Loucy (cell line): ENCODE measurements around the gene ARHGEF17.

Source experiments
- H2AFZ ChIP-seq: fragments of 200-600 bp; sonication (generic); 2 replicates; pipeline ENCODE4 v1.6.0; 2016; ENCODE audit warnings: antibody characterized with exemption, mild to moderate bottlenecking, low read length, moderate library complexity
- H3F3A ChIP-seq: fragments of 200-600 bp; 2 replicates; pipeline ENCODE4 v1.6.0; 2016; ENCODE audit warnings: antibody characterized with exemption, low read depth, mild to moderate bottlenecking
- H3K27me3 ChIP-seq: fragments of 200-600 bp; sonication (generic); 2 replicates; pipeline ENCODE4 v1.6.1; 2014; ENCODE audit warnings: low read length, mild to moderate bottlenecking; ENCODE audit not compliant: insufficient read depth, poor library complexity, severe bottlenecking
- H3K36me3 ChIP-seq: fragments of 200-600 bp; sonication (generic); 2 replicates; pipeline ENCODE4 v1.6.1; 2016; ENCODE audit warnings: low read length; ENCODE audit not compliant: insufficient read depth
- H3K4me1 ChIP-seq: fragments of 200-600 bp; sonication (generic); 2 replicates; pipeline ENCODE4 v1.5.1; 2014; ENCODE audit warnings: low read length, mild to moderate bottlenecking; ENCODE audit not compliant: insufficient read depth, poor library complexity, severe bottlenecking
- H3K4me2 ChIP-seq: fragments of 200-600 bp; sonication (generic); 2 replicates; pipeline ENCODE4 v1.6.0; 2014; ENCODE audit warnings: antibody characterized with exemption, low read length, low read depth, mild to moderate bottlenecking; ENCODE audit not compliant: poor library complexity, severe bottlenecking
- H3K4me3 ChIP-seq: fragments of 200-600 bp; sonication (generic); 2 replicates; pipeline ENCODE4 v1.5.1; 2014; ENCODE audit warnings: low read length, mild to moderate bottlenecking, mixed read lengths; ENCODE audit not compliant: poor library complexity, severe bottlenecking
- H3K79me2 ChIP-seq: fragments of 200-600 bp; sonication (generic); 2 replicates; pipeline ENCODE4 v1.6.1; 2014; ENCODE audit warnings: low read length; ENCODE audit not compliant: insufficient read depth
- H3K9ac ChIP-seq: fragments of 200-600 bp; sonication (generic); 2 replicates; pipeline ENCODE4 v1.6.0; 2014; ENCODE audit warnings: mild to moderate bottlenecking, low read depth, low read length, moderate library complexity; ENCODE audit not compliant: poor library complexity, severe bottlenecking
- H3K9me2 ChIP-seq: fragments of 200-600 bp; sonication (generic); replicated peaks from 2 replicates; pipeline ENCODE4 v1.6.1; 2016; ENCODE audit warnings: low read depth, low read length, mixed read lengths
- H3K9me3 ChIP-seq: fragments of 200-600 bp; sonication (generic); 2 replicates; pipeline ENCODE4 v1.6.1; 2014; ENCODE audit warnings: mild to moderate bottlenecking, antibody characterized with exemption, low read length, low read depth; ENCODE audit not compliant: insufficient read depth
- H4K20me1 ChIP-seq: fragments of 200-600 bp; sonication (generic); 2 replicates; pipeline ENCODE4 v1.6.0; 2014; ENCODE audit warnings: antibody characterized with exemption, low read length, mild to moderate bottlenecking; ENCODE audit not compliant: insufficient read depth, poor library complexity, severe bottlenecking
- CTCF ChIP-seq: fragments of 200-600 bp; sonication (generic); conservative IDR thresholded peaks from 2 replicates; pipeline ENCODE4 v1.5.1; 2014; ENCODE audit warnings: mild to moderate bottlenecking, antibody characterized with exemption, low read length
- EZH2phosphoT487 ChIP-seq: fragments of 200-600 bp; IDR thresholded peaks from 2 replicates; pipeline ENCODE4 v1.6.1; 2018; ENCODE audit warnings: antibody characterized with exemption, mild to moderate bottlenecking, moderate library complexity, borderline replicate concordance

ARHGEF17 gene

DNA sequence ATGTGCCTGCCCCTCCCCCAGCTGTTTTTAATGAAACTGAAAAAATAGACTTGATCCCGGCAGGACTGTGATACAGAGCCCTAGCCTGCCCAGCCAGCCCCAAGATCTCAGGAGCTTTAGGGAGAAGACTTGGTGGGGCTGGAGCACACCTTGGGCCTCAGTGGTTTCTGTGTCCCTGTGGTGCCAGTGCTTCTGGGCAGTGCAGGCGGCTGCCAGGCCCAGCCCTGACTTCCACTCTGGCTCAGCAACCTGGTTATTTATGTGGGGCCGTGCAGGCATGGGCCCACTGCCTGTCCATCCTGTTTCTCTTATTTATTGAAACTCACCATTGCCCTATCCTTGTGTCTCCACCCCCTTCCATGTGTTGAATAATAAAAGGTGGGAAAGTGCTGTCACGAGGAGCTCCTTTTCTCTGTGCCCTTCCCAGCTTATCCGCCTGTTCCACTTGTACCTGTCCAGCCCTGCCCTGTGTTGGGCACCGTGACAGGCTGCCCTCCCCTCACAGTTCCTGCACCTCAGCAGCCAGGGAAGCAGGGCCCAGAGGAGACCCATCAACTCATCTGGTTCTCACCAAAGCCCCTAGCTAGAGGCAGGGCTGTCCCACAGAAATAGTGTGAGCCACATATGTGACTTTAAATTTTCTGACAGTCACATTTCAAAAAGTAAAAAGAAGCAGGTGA, 88.3 kb downstream of the ARHGEF17 start:
- no peak overlapping the region for H3K4me3 ChIP-seq
- H3K4me2 ChIP-seq: no peak overlapping the region
- TF ChIP-seq CTCF (no peak), EZH2phosphoT487 (no peak)
- H4K20me1 ChIP-seq: no peaks in the 10 kb centered on the region
- H3F3A ChIP-seq: no peaks in the 10 kb centered on the region
- no peaks in the 10 kb centered on the region for H3K9me2 ChIP-seq
- no peaks in the 10 kb centered on the region for H3K79me2 ChIP-seq
- H3K36me3 ChIP-seq: peaks cover 60% of the 10 kb centered on the region; the same call in 1 of the 2 replicates
- no peaks in the 10 kb centered on the region for H3K9me3 ChIP-seq
- no peak overlapping the region for H2AFZ ChIP-seq
- no peak overlapping the region for H3K9ac ChIP-seq
- H3K27me3 ChIP-seq: no peaks in the 10 kb centered on the region
- H3K4me1 ChIP-seq: peaks cover 3% of the 10 kb centered on the region

GRCh38 chr11:73396985-73397384, 88.9 kb downstream of the ARHGEF17 start:
- no peaks in the 10 kb centered on the region for H4K20me1 ChIP-seq
- peaks cover 3% of the 10 kb centered on the region for H3K4me1 ChIP-seq
- no peak overlapping the region for H2AFZ ChIP-seq
- H3K9ac ChIP-seq: no peak overlapping the region
- H3K4me2 ChIP-seq: no peak overlapping the region
- no peaks in the 10 kb centered on the region for H3F3A ChIP-seq
- peaks cover 55% of the 10 kb centered on the region; the same call in 1 of the 2 replicates for H3K36me3 ChIP-seq
- H3K27me3 ChIP-seq: no peaks in the 10 kb centered on the region
- H3K79me2 ChIP-seq: no peaks in the 10 kb centered on the region
- no peaks in the 10 kb centered on the region for H3K9me2 ChIP-seq
- no peaks in the 10 kb centered on the region for H3K9me3 ChIP-seq
- no peak for TF ChIP-seq CTCF
- no peak for TF ChIP-seq EZH2phosphoT487
- H3K4me3 ChIP-seq: no peak overlapping the region

DNA sequence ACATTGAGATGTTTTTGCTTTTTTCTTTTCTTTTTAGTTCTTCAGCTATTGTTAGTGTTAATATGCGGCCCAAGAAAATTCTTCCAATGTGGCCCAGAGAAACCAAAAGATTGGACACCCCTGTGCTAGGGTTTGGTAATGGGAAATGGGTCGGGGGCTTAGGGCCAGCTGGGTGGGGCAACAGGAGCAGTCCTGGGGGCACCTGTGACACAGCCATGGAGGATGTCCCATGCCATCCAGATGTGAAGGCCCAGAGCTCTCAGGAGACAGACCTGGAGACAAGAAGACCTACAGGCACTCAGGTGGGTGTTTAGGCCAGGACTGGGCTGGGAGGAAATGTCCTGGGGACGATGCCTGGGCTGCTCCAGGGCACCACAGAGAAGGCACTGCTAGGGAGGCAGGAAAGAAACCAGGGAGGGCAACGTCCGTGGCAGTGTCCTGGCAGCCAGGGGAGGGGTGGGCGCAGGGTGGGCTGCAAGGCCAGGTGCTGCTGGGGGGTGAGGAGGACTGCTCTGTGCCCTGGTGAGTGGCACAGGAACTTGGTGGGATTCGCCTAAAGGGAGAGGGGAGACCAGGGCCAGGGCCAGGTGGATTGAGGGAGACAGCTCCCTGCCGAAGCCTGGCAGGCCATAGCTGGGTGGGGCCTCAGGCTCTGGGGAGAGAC, 89.5 kb downstream of the ARHGEF17 start:
- no peaks in the 10 kb centered on the region for H3K27me3 ChIP-seq
- no peaks in the 10 kb centered on the region for H3K79me2 ChIP-seq
- H3K4me3 ChIP-seq: no peak overlapping the region
- H3K4me2 ChIP-seq: no peak overlapping the region
- H3K36me3 ChIP-seq: peaks cover 49% of the 10 kb centered on the region; the same call in 1 of the 2 replicates
- H3K9me2 ChIP-seq: no peaks in the 10 kb centered on the region
- TF ChIP-seq CTCF (no peak), EZH2phosphoT487 (no peak)
- peaks cover 3% of the 10 kb centered on the region for H3K4me1 ChIP-seq
- H4K20me1 ChIP-seq: no peaks in the 10 kb centered on the region
- no peak overlapping the region for H3K9ac ChIP-seq
- H3K9me3 ChIP-seq: no peaks in the 10 kb centered on the region
- H3F3A ChIP-seq: no peaks in the 10 kb centered on the region
- H2AFZ ChIP-seq: no peak overlapping the region
